ENCODE data around the gene PEAK3.

Gene PEAK3, protein sequence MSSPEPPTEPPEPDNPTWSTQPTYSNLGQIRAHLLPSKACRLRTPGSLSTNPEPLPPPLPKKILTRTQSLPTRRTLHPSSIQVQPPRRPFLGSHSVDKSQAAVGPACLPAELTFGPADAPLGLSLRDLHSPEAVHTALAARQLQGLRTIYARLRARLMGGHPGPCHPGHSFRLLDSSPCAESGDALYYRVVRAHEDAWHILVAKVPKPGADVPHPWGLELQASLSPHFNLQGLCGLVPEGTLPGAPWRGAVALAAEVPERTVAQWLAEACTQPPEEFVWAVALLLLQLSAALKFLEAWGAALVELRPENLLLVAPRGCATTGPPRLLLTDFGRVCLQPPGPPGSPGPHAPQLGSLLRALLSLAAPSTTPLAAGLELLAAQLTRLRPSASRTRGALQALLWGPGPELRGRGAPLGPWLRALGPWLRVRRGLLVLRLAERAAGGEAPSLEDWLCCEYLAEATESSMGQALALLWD

GRCh38 chr19:2282062-2282861 is at the start of gene PEAK3:
Gene PEAK3 (minus strand): TSS chr19:2282175. CDS start chr19:2280931, 1,244 bp downstream.
- DNase-seq (ENCODE audit: insufficient read length, low spot score) = no peak
- TF ChIP-seq POLR2A (IDR thresholded peaks at IDR 0.05; ENCODE audit: low read depth, low read length) = peak; percentile 20; the same call in 1 of the 2 replicates
- FAIRE-seq = no peak

GRCh38 chr19:2330632-2331284 is 48.8 kb upstream of the PEAK3 start:
- TF ChIP-seq POLR2A (IDR thresholded peaks at IDR 0.05; ENCODE audit: low read depth, low read length) = no peak
- FAIRE-seq (no peak), DNase-seq (ENCODE audit: insufficient read length, low spot score) (no peak)

DNA sequence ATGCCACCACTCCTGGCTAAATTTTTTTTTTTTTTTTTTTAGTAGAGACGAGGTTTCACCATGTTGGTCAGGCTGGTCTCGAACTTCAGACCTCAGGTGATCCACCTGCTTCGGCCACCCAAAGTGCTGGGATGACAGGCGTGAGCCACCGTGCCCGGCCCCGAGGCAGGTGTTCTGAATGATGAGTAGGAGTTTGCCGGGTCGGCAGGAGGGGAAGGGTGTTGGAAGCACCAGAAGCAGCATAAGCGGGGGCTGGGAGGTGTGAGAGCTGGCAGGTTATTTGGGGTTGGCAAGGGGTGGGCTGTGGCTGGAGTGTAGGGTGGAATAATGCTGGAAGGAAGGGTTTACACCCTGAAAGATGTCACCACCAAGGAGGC is 48.3 kb upstream of the PEAK3 start:
- TF ChIP-seq POLR2A (IDR thresholded peaks at IDR 0.05; ENCODE audit: low read depth, low read length) = no peak
- DNase-seq (ENCODE audit: insufficient read length, low spot score) (no peak), FAIRE-seq (no peak)

DNA sequence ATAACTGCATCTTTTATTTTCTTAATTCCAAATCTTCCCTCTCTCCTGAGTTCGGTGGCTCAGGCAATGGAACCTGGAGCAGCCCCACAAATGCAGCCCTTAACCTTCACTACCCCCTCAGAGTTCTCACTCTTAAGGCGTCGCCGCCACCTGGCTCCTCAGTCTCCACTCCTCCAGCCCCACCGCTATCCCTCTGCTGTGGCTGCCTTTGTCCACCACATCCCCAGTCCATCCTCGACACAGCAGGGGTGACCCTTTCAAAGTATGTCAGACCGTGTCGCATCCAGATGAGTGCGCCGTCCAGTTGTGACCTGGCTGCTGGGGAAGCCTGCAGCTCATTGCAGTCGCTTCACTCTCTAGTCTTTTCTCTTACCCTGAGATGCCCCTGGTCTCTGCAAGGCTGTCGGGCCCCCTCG is 47.5 kb upstream of the PEAK3 start:
- no peak for TF ChIP-seq POLR2A (IDR thresholded peaks at IDR 0.05; ENCODE audit: low read depth, low read length)
- DNase-seq (ENCODE audit: insufficient read length, low spot score) (no peak), FAIRE-seq (no peak)

GRCh38 chr19:2329149-2329478 is 47.1 kb upstream of the PEAK3 start:
- no peak for TF ChIP-seq POLR2A (IDR thresholded peaks at IDR 0.05; ENCODE audit: low read depth, low read length)
- peak; percentile 52 for DNase-seq (ENCODE audit: insufficient read length, low spot score)
- FAIRE-seq = no peak

DNA sequence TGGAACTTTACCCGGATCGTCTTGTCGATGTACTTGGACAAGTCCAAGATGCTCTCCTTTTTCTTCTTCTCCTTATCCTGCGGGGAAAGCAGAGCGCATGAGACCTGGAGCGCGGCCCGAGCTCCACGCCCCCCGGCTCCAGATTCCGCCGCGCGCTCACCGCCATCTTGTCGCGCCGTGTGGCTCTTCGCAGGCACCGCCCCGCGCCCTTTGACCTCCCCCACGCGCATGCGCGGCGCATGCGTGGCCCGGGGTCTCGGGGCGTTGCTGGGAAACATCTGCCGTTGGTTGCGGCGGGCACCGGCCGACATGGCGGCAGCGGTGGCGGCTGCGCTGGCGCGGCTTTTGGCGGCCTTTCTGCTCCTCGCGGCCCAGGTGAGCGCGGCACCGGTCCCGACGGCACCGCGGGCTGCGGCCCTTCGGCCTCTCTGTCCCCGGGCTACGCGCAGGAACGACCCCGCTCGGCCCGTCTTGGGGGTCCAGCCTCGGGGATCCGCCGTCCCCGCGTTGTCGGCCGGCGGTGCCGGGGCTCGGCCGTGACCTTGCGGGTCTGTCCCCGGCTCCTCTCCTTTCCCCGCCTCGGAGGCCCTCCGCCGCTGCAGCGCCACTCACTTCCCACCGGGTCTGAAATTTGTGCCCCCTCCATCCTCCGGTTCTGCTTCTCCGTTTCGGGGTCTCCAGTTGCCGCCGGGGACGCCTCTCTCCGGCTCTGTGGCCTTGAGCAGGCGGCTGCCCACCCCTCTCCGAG is 46.6 kb upstream of the PEAK3 start, which contains the start of the genes LSM7 and SPPL2B:
Gene LSM7, minus strand, starts transcription at position 186 of the 748 bp plus-strand sequence. Its CDS starts 20 bp downstream, at position 166.
Gene SPPL2B, plus strand, starts transcription at position 284 of the 748 bp plus-strand sequence. Its CDS starts 26 bp downstream, at position 310.
- DNase-seq (ENCODE audit: insufficient read length, low spot score) (peak; percentile 100), FAIRE-seq (no peak)
- TF ChIP-seq POLR2A (IDR thresholded peaks at IDR 0.05; ENCODE audit: low read depth, low read length) = peak; percentile 97

DNA sequence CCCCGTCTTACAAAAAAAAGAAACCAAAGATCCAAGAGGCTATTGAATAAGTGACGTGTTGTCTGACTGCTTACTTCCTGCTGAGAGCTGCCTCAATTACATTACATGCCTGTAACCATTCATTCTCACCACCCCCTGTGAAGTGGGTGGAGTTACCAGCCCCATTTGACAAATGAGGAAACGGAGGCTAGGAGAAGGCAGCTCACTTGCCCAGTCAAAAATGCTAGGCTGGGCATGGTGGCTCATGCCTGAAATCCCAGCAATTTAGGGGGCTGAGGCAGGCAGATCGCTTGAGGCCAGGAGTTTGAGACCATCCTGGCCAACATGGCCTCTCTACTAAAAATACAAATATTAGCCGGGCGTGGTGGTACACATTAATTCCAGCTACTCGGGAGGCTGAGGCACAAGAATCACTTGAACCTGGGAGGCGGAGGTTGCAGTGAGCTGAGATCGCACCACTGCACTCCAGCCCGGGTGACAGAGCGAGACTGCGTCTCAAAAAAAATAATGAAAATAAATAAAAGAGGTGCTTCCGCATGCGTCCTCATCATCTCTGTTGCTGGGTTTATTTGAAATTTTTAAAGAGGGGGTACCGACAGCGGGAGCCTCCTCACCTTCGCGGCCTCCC is 45.9 kb upstream of the PEAK3 start:
- no peak for FAIRE-seq
- peak; percentile 60 for DNase-seq (ENCODE audit: insufficient read length, low spot score)
- TF ChIP-seq POLR2A (IDR thresholded peaks at IDR 0.05; ENCODE audit: low read depth, low read length) = no peak

- no peak for TF ChIP-seq POLR2A (IDR thresholded peaks at IDR 0.05; ENCODE audit: low read depth, low read length)
- FAIRE-seq = no peak
Observed at GRCh38 chr19:2326699-2327360, 44.9 kb upstream of the PEAK3 start.

GRCh38 chr19:2325281-2326046 is 43.5 kb upstream of the PEAK3 start:
- TF ChIP-seq POLR2A (IDR thresholded peaks at IDR 0.05; ENCODE audit: low read depth, low read length) = no peak
- no peak for FAIRE-seq
- no peak for DNase-seq (ENCODE audit: insufficient read length, low spot score)

More at GRCh38 chr19:2326699-2327360, 44.9 kb upstream of the PEAK3 start:
- no peak for DNase-seq (ENCODE audit: insufficient read length, low spot score)

DNA sequence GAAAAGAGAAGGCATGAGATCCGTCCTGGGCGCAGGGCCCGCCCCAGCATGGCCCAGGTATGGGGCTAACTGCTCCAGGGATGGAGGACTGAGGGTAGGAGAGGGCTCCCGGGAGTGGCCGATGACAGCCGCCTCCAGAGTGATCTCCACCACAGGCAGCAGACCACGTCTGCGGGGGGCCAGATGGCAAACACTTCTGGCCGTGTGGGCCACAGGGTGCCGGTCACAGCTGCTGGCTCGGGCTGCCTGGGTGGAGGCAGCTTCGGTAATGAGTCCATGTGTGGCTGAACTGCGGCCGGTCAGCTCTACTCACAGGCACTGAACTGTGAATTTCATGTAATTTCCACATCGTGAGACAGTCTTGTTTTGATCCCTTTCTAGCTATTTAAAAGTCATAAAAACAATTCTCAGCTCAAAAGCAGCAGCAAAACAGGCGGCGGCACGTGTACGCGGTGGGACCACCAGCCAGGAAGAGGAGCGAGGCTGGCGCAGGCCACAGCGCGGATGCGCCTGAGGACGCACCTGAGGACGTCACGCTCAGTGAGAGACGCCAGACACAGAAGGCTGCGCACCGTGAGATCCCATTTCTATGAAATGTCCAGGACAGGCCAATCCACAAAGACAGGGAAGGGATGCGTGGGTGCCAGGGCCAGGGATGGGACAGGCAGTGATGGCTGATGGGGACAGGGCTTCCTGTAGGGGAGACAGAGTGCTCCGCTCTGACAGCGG is 42.4 kb upstream of the PEAK3 start:
- no peak for TF ChIP-seq POLR2A (IDR thresholded peaks at IDR 0.05; ENCODE audit: low read depth, low read length)
- FAIRE-seq = no peak
- DNase-seq (ENCODE audit: insufficient read length, low spot score) = no peak

DNA sequence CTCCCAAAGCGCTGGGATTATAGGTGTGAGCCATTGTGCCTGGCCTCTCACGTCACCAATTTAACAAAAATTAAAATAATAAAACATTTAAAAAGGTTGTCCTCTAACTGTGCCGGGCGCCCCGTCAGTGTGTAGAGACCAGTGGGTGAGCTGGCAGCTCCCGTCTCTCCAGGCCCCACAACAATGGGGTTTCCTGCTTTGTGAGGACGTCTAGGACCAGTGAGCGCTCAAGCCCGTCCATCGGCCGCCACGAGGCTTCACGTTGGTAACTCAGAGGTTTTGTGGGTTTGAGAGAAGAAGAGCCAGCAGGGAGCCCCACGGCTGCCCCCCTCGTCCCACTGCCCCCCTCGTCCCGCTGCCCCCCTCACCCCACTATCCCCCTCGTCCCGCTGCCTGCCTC is 41.7 kb upstream of the PEAK3 start:
- DNase-seq (ENCODE audit: insufficient read length, low spot score) (no peak), FAIRE-seq (no peak)
- TF ChIP-seq POLR2A (IDR thresholded peaks at IDR 0.05; ENCODE audit: low read depth, low read length) = no peak

Data from H54 (cell line).